IMR-90 (cell line): ENCODE data around the gene TBXAS1. TPM values are rescaled to one million over a fixed set of nuclear protein-coding genes. Genes with fewer than 3 reads are reported as not detected.

Experiments
- ATAC-seq: fragments of 200-7000 bp; cut with Tn5 transposase; 2 replicates; pipeline ENCODE4 v1.9.1; 2020; ENCODE audit warnings: low read depth, mild to moderate bottlenecking, moderate library complexity
- BruUV-seq: library from RNA; stranded (reverse); fragments of 400-500 nt; replicated peaks from 2 replicates; lab custom pipeline; 2021; lab: Mats Ljungman, UMichigan
- CTCF ChIA-PET: fragments of 300-600 bp; formaldehyde crosslinking; extraction: SDS; loops from one replicate; lab custom pipeline; 2021; ENCODE audit warnings: antibody characterized with exemption; lab: Yijun Ruan, JAX
- POLR2A ChIA-PET: fragments of 300-600 bp; sonication (Branson Sonifier 250); formaldehyde crosslinking; loops from one replicate; lab custom pipeline; 2022; ENCODE audit warnings: antibody characterized with exemption; ENCODE audit not compliant: unreplicated experiment; lab: Charles Lee
- DNase-seq: peaks from one replicate; pipeline ENCODE4 v3.0.0; 2013
- H2AFZ ChIP-seq: replicated peaks from 2 replicates; pipeline ENCODE3; 2013; ENCODE audit warnings: low read length, mild to moderate bottlenecking; ENCODE audit not compliant: poor library complexity
- H2AK5ac ChIP-seq: 2 replicates; pipeline ENCODE4 v1.6.1; 2013; ENCODE audit warnings: low read depth, low read length, inconsistent platforms
- H2AK9ac ChIP-seq: replicated peaks from 2 replicates; pipeline ENCODE3; 2013; ENCODE audit warnings: mild to moderate bottlenecking, low read depth, low read length, moderate library complexity; ENCODE audit not compliant: poor library complexity
- H2BK120ac ChIP-seq: 2 replicates; pipeline ENCODE4 v1.6.1; 2013; ENCODE audit warnings: low read depth, low read length, inconsistent platforms
- H2BK15ac ChIP-seq: 3 replicates; pipeline ENCODE4 v1.6.1; 2013; ENCODE audit warnings: low read depth, low read length, inconsistent platforms
- H2BK20ac ChIP-seq: 2 replicates; pipeline ENCODE4 v1.6.1; 2013; ENCODE audit warnings: low read depth, mild to moderate bottlenecking, inconsistent platforms, low read length, moderate library complexity
- H2BK5ac ChIP-seq: 2 replicates; pipeline ENCODE4 v1.6.1; 2013; ENCODE audit warnings: mild to moderate bottlenecking, low read depth, low read length, inconsistent platforms; ENCODE audit not compliant: poor library complexity, severe bottlenecking
- H3K14ac ChIP-seq: replicated peaks from 2 replicates; pipeline ENCODE4 v1.6.1; 2013; ENCODE audit warnings: low read depth, low read length, inconsistent platforms
- H3K18ac ChIP-seq: 2 replicates; pipeline ENCODE4 v1.6.1; 2013; ENCODE audit warnings: low read depth, low read length, control low read depth
- H3K23ac ChIP-seq: 2 replicates; pipeline ENCODE4 v1.6.1; 2013; ENCODE audit warnings: low read depth, low read length, inconsistent platforms
- H3K27ac ChIP-seq: 2 replicates; pipeline ENCODE4 v1.5.1; 2013; ENCODE audit warnings: mild to moderate bottlenecking, control low read depth, low read length; ENCODE audit not compliant: insufficient read depth
- H3K27me3 ChIP-seq: 2 replicates; pipeline ENCODE4 v1.6.1; 2013; ENCODE audit warnings: low read length; ENCODE audit not compliant: control insufficient read depth, insufficient read depth
- H3K36me3 ChIP-seq: 2 replicates; pipeline ENCODE4 v1.6.1; 2013; ENCODE audit warnings: low read length, mixed read lengths; ENCODE audit not compliant: control insufficient read depth, insufficient read depth
- H3K4ac ChIP-seq: 2 replicates; pipeline ENCODE4 v1.6.1; 2013; ENCODE audit warnings: low read depth, low read length, inconsistent platforms
- H3K4me1 ChIP-seq: 2 replicates; pipeline ENCODE4 v1.6.1; 2013; ENCODE audit warnings: low read length, mixed read lengths; ENCODE audit not compliant: control insufficient read depth, insufficient read depth
- H3K4me2 ChIP-seq: 2 replicates; pipeline ENCODE4 v1.6.1; 2013; ENCODE audit warnings: low read depth, mild to moderate bottlenecking, control low read depth, low read length, moderate library complexity
- H3K4me3 ChIP-seq: 2 replicates; pipeline ENCODE4 v1.5.1; 2013; ENCODE audit warnings: low read depth, mild to moderate bottlenecking, control low read depth, low read length, moderate library complexity; ENCODE audit not compliant: insufficient read depth
- H3K56ac ChIP-seq: 2 replicates; pipeline ENCODE4 v1.6.1; 2013; ENCODE audit warnings: low read length, inconsistent platforms; ENCODE audit not compliant: insufficient read depth; ENCODE audit errors: extremely low read depth
- H3K79me1 ChIP-seq, 2 experiments: 2 replicates each; pipeline ENCODE4 v1.6.1; 2013; ENCODE audit warnings: low read length in 2 of 2, inconsistent platforms in 1 of 2, low read depth in 1 of 2
- H3K9ac ChIP-seq: 2 replicates; pipeline ENCODE4 v1.6.1; 2013; ENCODE audit warnings: low read depth, low read length, control low read depth
- H3K9me1 ChIP-seq: 2 replicates; pipeline ENCODE4 v1.6.1; 2013; ENCODE audit warnings: low read length, inconsistent platforms; ENCODE audit not compliant: insufficient read depth
- H3K9me3 ChIP-seq: 2 replicates; pipeline ENCODE4 v1.6.1; 2013; ENCODE audit warnings: low read length; ENCODE audit not compliant: control insufficient read depth, insufficient read depth
- H4K20me1 ChIP-seq: 2 replicates; pipeline ENCODE4 v1.6.1; 2013; ENCODE audit warnings: low read length, inconsistent platforms; ENCODE audit not compliant: insufficient read depth
- H4K5ac ChIP-seq: 2 replicates; pipeline ENCODE4 v1.6.1; 2013; ENCODE audit warnings: mild to moderate bottlenecking, low read depth, low read length, control low read depth
- H4K8ac ChIP-seq, 2 experiments: 2 replicates each; pipeline ENCODE4 v1.6.1; 2013; ENCODE audit warnings: low read depth in 2 of 2, low read length in 2 of 2, control low read depth in 1 of 2, inconsistent platforms in 1 of 2
- H4K91ac ChIP-seq: 2 replicates; pipeline ENCODE4 v1.6.1; 2013; ENCODE audit warnings: low read depth, low read length, inconsistent platforms; ENCODE audit not compliant: insufficient read depth
- BHLHE40 ChIP-seq: fragments of 150-350 bp; IDR thresholded peaks from 2 replicates; pipeline ENCODE4 v1.6.1; 2016; ENCODE audit warnings: mild to moderate bottlenecking, low read depth, low read length
- CHD1 ChIP-seq: IDR thresholded peaks from 2 replicates; pipeline ENCODE4 v1.6.1; 2012; ENCODE audit warnings: low read depth, low read length, improper control_type of control experiment
- FOS ChIP-seq: fragments of 150-350 bp; IDR thresholded peaks from 2 replicates; pipeline ENCODE4 v1.6.1; 2016; ENCODE audit warnings: low read depth, low read length
- MAFK ChIP-seq: IDR thresholded peaks from 2 replicates; pipeline ENCODE4 v1.6.1; 2012; ENCODE audit warnings: low read depth, low read length, improper control_type of control experiment
- MAZ ChIP-seq: IDR thresholded peaks from 2 replicates; pipeline ENCODE4 v1.6.1; 2012; ENCODE audit warnings: low read depth, mild to moderate bottlenecking, low read length, improper control_type of control experiment, moderate library complexity, borderline replicate concordance
- NFE2L2 ChIP-seq: fragments of 150-350 bp; IDR thresholded peaks from 2 replicates; pipeline ENCODE4 v1.6.1; 2016; ENCODE audit warnings: low read depth, mild to moderate bottlenecking, low read length
- POLR2A ChIP-seq: IDR thresholded peaks from 2 replicates; pipeline ENCODE4 v1.6.1; 2012; ENCODE audit warnings: mild to moderate bottlenecking, low read depth, low read length
- RAD21 ChIP-seq: IDR thresholded peaks from 2 replicates; pipeline ENCODE4 v1.6.1; 2012; ENCODE audit warnings: low read length, improper control_type of control experiment
- RFX5 ChIP-seq: IDR thresholded peaks from 2 replicates; pipeline ENCODE4 v1.8.0; 2012; ENCODE audit warnings: low read depth, mild to moderate bottlenecking, low read length, moderate library complexity
- USF2 ChIP-seq: fragments of 150-350 bp; IDR thresholded peaks from 2 replicates; pipeline ENCODE4 v1.6.1; 2017; ENCODE audit warnings: mild to moderate bottlenecking, antibody characterized with exemption, low read length, low read depth
- WGBS, 2 experiments: methylation state at CpG; one replicate each; pipeline versions ENCODE4 v1.1.5 to v1.1.7; 2013; ENCODE audit warnings: missing lambda C conversion rate in 2 of 2; ENCODE audit not compliant: insufficient read length in 1 of 2; ENCODE audit errors: extremely low coverage in 2 of 2; 5-methylcytosine and 5-hydroxymethylcytosine counted together
- dilution Hi-C: fragments of 300-500 bp; cut with HindIII; formaldehyde crosslinking; loops from one replicate; pipeline ENCODE4 v1.14.3; 2018; ENCODE audit warnings: low sequenced_read_pairs; ENCODE audit not compliant: unreplicated experiment
- in situ Hi-C: fragments of 300-500 bp; cut with MboI; formaldehyde crosslinking; loops from 3 replicates; pipeline ENCODE4 v1.14.3; 2019; ENCODE audit warnings: low sequenced_read_pairs, inconsistent platforms, mixed read lengths
- intact Hi-C: fragments of 100-400 bp; cut with micrococcal nuclease; formaldehyde crosslinking; loops from 2 replicates; pipeline ENCODE4 v1.10.0; 2022
- polyA plus RNA-seq, 3 experiments: library from polyadenylated mRNA; depleted of rRNA; stranded (reverse); fragments of >200 nt; gene quantifications; 2 replicates each; pipeline ENCODE4 v1.2.3, GENCODE V29; 2012; ENCODE audit warnings: low replicate concordance in 1 of 3
- total RNA-seq: library from RNA; depleted of rRNA; stranded (reverse); fragments of >200 nt; gene quantifications from 2 replicates; pipeline ENCODE4 v1.2.3, GENCODE V29; 2012
- TF ChIP-seq, protein P1 (sequence below): fragments of 150-350 bp; IDR thresholded peaks from 2 replicates; pipeline ENCODE4 v1.6.1; 2016; ENCODE audit warnings: low read depth, mild to moderate bottlenecking, low read length, moderate library complexity, borderline replicate concordance
- TF ChIP-seq, protein P2 (sequence below): conservative IDR thresholded peaks from 2 replicates; pipeline ENCODE4 v1.5.1; 2012; ENCODE audit warnings: mild to moderate bottlenecking, low read depth, low read length, improper control_type of control experiment

Gene TBXAS1
- total and polyA plus RNA-seq, 2 of the 4 experiments (the other 2 are of a cell fraction) = 5.9 to 10.8 TPM

DNA sequence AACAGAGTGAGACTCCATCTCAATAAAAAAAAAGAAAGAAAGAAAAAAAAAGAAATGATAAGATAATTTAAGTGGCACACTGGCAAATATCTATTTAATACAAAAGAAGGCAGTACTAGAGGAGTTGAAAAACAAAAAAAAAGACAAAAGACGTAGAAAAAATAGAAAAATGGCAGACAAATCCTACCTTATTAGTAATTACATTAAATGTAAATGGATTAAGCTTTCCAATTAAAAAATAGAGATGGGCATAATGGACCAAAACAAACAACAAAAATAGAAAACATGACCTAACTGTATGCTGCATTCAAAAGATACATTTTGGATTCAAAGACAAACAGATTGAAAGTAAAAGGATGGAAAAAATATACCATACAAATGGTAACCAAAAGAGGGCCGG is 239.0 kb downstream of the TBXAS1 start:
- BruUV-seq = no TSS peak
- Histone ChIP-seq H3K36me3 (no peaks in the 10 kb centered on the region), H3K9me3 (peaks cover 7% of the 10 kb centered on the region), H2BK120ac (no peak overlapping the region), H3K9ac (no peak overlapping the region), H4K5ac (no peak overlapping the region), H4K8ac (no peak overlapping the region), H3K4me2 (no peak overlapping the region), H2BK20ac (no peak overlapping the region), H3K79me1 (peaks cover 3 to 7% of the 10 kb centered on the region in 2 experiments; a peak in 1 of 4 replicates), H3K4ac (no peak overlapping the region), H3K27me3 (peaks cover 4% of the 10 kb centered on the region), H3K14ac (no peak overlapping the region), H4K20me1 (no peaks in the 10 kb centered on the region), H3K9me1 (no peaks in the 10 kb centered on the region), H2BK5ac (no peak overlapping the region), H2AK9ac (no peak overlapping the region), H2AK5ac (no peak overlapping the region), H2AFZ (no peak overlapping the region), H3K4me3 (no peak overlapping the region), H2BK15ac (no peak overlapping the region), H3K27ac (no peak overlapping the region), H3K4me1 (no peaks in the 10 kb centered on the region), H4K91ac (no peak overlapping the region), H3K18ac (no peak overlapping the region), H3K56ac (no peak overlapping the region), H3K23ac (no peak overlapping the region)
- ChIA-PET POLR2A (no interaction called here), CTCF (no interaction called here)
- TF ChIP-seq NFE2L2 (no peak), MAZ (no peak), POLR2A (no peak), RAD21 (no peak), RFX5 (no peak), USF2 (no peak), CHD1 (no peak), BHLHE40 (no peak), MAFK (no peak), FOS (no peak)
- TF ChIP-seq, protein P1, sequence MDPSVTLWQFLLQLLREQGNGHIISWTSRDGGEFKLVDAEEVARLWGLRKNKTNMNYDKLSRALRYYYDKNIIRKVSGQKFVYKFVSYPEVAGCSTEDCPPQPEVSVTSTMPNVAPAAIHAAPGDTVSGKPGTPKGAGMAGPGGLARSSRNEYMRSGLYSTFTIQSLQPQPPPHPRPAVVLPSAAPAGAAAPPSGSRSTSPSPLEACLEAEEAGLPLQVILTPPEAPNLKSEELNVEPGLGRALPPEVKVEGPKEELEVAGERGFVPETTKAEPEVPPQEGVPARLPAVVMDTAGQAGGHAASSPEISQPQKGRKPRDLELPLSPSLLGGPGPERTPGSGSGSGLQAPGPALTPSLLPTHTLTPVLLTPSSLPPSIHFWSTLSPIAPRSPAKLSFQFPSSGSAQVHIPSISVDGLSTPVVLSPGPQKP = no peak
- TF ChIP-seq, protein P2, sequence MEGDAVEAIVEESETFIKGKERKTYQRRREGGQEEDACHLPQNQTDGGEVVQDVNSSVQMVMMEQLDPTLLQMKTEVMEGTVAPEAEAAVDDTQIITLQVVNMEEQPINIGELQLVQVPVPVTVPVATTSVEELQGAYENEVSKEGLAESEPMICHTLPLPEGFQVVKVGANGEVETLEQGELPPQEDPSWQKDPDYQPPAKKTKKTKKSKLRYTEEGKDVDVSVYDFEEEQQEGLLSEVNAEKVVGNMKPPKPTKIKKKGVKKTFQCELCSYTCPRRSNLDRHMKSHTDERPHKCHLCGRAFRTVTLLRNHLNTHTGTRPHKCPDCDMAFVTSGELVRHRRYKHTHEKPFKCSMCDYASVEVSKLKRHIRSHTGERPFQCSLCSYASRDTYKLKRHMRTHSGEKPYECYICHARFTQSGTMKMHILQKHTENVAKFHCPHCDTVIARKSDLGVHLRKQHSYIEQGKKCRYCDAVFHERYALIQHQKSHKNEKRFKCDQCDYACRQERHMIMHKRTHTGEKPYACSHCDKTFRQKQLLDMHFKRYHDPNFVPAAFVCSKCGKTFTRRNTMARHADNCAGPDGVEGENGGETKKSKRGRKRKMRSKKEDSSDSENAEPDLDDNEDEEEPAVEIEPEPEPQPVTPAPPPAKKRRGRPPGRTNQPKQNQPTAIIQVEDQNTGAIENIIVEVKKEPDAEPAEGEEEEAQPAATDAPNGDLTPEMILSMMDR = no peak
- intact Hi-C loops = no loop called here
- in situ Hi-C loops = no loop called here
- no peak for DNase-seq
- dilution Hi-C loops = no loop called here
- no peak for ATAC-seq
- no CpG with 5 or more reads among the region's 2 CpGs for WGBS, 2 experiments
